ENCODE results near the gene ARL11.
"Not testable (repeated sequence)": the region's sequence is repeated elsewhere in the genome, so short reads cannot be mapped to it uniquely, and the experiment has no call there.

Gene ARL11

DNA sequence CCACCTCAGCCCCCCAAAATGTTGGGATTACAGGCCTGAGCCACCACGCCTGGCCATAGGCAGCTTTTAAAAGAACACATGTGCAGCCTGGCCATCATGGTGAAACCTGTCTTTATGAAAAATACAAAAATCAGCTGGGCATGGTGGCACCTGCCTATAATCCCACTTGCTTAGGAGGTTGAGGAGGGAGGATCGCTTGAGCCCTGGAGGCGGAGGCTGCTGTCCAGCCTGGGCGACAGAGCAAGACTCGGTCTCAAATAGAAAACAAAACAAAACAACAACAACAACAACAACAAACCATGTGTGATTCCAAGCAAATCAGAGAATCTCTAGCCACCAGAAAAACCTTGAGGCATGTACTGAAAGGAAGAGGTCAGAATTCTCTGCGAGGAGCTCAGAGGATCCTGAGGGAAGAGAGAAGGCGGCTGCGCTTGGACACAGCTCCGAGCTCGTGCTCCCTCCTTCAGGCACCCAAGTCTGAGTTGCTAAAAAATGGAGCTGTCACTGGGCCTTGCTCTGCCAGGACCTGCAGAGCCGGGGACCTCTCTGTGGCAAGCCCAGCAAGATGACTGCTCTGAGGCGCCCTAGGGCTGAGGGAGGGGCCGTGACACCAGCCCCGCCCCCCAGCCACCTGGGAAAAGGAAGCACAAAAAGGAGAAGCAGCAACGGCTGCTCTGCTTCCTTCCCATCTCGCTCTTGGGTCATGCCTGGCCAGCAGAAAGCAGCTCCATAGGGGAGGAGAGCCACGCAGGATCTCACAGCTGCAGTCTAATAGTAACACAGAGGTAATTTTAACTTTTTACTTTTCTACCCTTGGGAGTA, at the start of gene ARL11:
TSS of gene ARL11 (plus strand) at position 677 of the 822 bp plus-strand sequence. CDS start 1,941 bp downstream, outside the sequence.
- DNase-seq (ENCODE audit: low spot score), result no peak

DNA sequence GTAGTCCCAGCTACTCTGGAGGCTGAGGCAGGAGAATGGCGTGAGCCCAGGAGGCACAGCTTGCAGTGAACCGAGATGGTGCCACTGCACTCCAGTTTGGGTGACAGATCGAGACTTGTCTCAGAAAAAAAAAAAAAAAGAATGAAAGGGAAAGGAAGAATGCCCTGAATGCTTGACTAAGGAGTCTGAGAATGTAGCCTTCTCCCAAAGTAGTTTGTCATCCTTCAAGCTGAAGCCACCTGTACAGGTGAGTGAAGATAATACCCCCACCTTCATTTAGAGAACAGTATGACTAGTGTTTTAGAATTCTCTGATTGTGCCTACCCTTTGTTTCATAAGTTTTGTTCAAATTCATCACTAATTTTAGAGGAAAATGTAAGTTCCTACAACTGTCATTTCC, 48.8 kb upstream of the ARL11 start:
- no peak for DNase-seq (ENCODE audit: low spot score)

DNA sequence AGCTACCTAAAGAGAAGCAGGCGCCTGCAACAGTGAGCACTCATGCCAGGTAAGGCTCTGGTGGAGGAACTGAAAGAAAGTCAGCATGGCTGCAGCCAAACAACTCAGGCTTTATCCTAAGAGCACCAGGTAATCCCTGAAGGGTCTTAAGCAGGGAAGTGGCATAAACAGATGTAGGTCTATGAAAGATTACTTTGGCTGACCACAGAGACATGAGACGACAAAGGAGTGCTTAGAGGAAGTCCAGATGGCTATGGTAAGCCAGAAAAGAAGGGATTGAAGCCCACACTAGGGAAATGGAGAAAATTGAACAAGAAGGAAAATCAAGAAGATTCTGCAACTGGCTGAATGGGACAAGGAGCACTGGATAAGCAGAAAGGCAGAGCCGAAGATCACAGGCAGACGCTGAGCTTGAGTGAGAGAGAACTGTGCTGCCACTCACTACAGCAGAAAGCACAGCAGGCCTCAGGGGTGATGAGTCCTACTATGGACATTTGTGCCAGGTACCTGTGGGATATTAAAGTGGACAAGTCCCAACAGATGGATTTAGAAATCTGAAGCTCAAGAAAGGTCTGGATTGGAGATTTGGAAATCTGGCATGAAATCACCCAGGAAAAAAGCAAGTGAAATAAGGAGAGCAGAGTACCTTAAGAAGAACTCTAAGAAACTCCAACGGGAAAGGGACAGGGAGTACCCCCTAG, 47.2 kb upstream of the ARL11 start:
- no peak for DNase-seq (ENCODE audit: low spot score)

GRCh38 chr13:49584771-49585182, 43.5 kb upstream of the ARL11 start:
- no peak for DNase-seq (ENCODE audit: low spot score)

DNA sequence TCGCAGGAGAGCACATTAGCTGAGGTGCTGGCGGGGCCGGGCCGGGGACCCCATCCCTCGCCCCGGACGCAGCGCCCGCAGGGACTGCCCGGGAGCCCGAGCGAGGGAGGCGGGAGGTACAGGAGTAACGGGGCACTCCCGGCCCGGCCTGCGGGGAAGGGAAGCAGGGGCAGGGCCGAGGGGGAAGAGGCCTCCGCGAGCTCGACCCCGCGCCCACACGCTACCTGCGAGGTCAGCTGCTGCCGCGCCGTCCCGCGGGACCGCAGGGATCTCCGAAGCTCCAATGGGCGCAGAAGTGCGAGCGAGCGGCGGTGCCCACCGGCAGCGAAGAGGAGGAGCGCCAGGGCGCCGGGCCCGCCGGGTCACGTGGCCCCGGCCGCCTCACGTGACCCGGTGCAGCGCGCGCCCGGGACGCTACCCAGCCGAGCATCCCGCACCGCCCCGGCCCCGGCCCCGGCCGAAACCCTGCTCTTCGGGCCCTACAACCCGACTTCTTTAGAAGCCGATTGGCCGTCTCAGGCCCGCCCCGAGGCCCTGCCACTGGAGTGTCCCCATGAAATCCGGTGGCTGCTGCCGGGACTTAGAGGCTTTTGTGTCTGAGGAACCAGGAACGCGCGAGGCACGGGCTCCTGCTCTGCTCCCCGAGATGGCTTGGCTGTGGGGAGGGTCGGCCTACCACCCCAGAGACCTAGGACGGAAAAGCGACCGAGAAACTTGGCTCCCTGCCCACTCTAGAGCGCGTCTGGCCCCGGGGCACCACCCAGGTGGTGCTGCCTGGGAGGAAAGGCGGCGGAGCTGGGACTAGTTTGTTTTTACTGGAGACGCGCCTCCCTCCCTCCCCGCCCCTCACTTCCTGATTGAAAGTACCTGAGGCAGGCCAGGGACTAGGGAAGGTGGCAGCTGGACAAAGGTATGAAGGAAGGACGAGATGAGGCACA, 42.8 kb upstream of the ARL11 start, which contains the start of gene RCBTB1:
TSS of gene RCBTB1 (minus strand) at position 339 of the 938 bp plus-strand sequence. CDS start 18,279 bp downstream, outside the sequence.
- DNase-seq (ENCODE audit: low spot score), result peak; percentile 98

- no peak for DNase-seq (ENCODE audit: low spot score)
Measured at GRCh38 chr13:49586717-49587116, 41.6 kb upstream of the ARL11 start.

GRCh38 chr13:49587311-49587847, 40.9 kb upstream of the ARL11 start:
- no peak for DNase-seq (ENCODE audit: low spot score)

- DNase-seq (ENCODE audit: low spot score), result not testable (repeated sequence)
Measured at GRCh38 chr13:49590714-49591113, 37.6 kb upstream of the ARL11 start.

- not testable (repeated sequence) for DNase-seq (ENCODE audit: low spot score)
Measured at GRCh38 chr13:49593876-49594275, 34.4 kb upstream of the ARL11 start.

DNA sequence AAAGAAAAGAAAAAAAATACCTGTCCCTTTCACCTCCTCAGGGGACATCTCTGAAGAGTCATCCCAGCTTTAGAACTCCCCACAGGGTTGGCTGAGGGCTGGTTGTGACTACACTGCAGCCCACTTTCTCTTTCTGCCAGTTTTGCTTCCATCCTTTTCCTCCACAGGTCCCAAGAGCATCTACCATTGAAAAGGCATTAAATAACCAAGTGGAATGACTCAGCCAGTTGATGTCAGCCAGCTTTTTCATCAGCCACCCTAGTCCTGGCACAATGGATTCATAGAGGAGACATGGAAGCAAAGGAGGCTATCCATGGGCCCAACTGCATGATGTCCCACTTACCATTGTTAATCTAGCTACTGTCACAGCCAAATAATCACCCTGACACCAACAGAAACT, 33.7 kb upstream of the ARL11 start:
- no peak for DNase-seq (ENCODE audit: low spot score)

DNA sequence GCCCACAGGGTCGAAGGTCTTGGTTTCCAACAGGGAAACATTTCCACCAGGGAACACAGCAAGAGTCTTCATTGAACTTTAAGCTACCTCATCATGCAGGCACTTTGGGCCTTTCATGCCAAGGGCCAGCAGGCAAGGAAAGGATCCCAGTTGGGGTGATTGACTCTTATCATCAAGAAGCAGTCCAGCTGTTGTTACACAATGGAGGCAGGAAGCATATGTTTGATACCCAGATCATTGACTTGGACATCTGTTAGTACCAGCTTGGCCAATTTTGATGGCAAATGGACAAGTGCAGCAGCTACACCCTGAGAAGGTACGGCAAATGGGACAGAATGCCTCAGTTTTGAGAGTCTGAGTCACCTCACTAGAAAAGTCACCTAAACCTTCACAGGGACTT, 32.1 kb upstream of the ARL11 start:
- no peak for DNase-seq (ENCODE audit: low spot score)

DNA sequence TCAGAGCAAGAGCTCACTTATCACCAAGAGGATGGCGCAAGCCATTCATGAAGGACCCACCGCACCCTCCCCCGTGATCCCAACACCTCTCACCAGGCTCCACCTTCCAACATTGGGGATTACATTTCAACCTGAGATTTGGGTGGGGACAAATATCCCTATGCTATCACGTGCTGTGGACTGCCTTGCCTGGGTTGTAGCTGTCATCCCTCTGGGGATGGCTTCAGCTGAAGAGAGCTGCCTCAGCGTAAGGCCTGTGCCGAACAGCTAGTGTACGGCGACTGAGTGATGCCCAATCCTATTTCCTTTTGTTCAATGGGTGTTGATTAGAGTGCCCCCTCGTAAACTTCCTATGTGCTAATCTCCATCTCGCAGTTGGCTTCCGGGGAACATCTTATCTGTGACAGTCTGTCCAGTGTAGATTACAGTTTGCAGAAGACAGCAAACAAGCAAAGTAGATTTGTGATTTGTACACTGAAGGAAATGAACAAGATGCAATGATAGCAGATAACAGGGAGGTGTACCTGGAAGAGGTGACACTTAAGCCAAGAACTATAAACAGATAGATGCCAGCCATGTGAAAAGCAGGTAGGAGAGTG, 31.2 kb upstream of the ARL11 start:
- no peak for DNase-seq (ENCODE audit: low spot score)

- DNase-seq (ENCODE audit: low spot score), result no peak
Measured at GRCh38 chr13:49602005-49602404, 26.3 kb upstream of the ARL11 start.

- not testable (repeated sequence) for DNase-seq (ENCODE audit: low spot score)
Measured at GRCh38 chr13:49602615-49603014, 25.7 kb upstream of the ARL11 start.

DNA sequence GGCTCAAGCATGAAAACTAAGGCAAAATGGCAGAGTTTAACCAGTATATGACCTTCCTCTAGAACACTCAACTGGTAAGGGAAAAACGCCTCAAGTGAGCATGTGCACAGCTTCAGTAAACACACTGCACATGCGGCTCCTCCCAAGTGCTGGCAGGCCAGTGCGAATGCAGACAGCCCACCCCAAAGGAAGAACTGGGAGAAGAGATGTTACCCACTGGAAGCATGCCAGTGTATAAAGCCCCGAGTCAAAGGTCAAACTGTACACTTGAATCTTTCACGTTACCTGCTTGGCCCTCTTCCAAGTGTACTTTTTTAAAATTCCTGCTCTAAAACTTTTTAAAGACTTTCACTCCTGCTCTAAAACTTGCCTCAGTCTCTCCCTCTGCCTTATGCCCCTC, 23.7 kb upstream of the ARL11 start:
- DNase-seq (ENCODE audit: low spot score), result no peak

DNA sequence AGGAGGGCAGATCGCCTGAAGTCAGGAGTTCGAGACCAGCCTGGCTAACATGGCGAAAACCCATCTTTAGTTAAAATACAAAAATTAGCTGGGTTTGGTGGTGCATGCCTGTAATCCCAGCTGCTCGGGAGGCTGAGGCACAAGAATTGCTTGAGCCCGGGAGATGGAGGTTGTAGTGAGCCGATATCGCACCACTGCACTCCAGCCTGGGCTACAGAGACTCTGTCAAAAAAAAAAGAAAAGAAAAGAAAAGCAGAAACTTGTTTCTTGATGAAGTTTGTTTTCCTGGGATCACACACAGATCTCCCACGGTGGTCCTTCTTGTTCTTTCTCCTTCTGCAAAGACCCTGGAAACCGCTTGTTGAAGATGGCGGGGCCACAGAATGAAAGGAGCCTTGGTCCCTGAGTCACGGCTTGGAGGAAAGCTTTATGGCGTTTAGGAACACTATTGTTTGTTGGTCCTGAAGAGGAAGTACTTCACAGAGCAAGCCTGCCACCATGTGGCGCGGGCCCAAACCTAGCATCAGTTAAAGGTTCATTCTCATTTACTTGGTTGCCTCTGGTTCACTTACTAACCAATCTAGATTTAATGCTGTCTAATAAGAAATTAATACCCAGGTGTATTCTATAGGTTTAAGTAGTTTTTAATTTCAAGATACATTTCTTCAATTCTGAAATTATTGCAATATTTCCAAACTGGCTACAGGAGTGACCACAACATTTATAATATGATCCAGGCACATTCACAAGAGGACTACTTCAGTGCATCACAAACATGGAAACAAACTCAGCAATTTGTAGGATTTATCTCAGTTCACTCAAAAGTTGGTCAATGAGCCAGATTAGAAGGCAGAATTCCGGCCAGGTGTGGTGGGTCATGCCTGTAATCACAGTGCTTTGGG, 21.3 kb upstream of the ARL11 start:
- DNase-seq (ENCODE audit: low spot score), result peak; percentile 84

- DNase-seq (ENCODE audit: low spot score), result no peak
Measured at GRCh38 chr13:49607761-49608160, 20.5 kb upstream of the ARL11 start.

GRCh38 chr13:49608651-49609331, 19.5 kb upstream of the ARL11 start:
- no peak for DNase-seq (ENCODE audit: low spot score)

GRCh38 chr13:49610176-49610575, 18.1 kb upstream of the ARL11 start:
- DNase-seq (ENCODE audit: low spot score), result no peak

GRCh38 chr13:49612042-49612441, 16.3 kb upstream of the ARL11 start:
- not testable (repeated sequence) for DNase-seq (ENCODE audit: low spot score)

All from D341Med (cell line).